Stomach (tissue), 9 donors: ENCODE measurements around the gene AMD1. TPM values are rescaled to one million over a fixed set of nuclear protein-coding genes. Genes with fewer than 3 reads are reported as not detected.

ENCODE experiments used
- DNase-seq, 2 donors: peaks; one replicate each; pipeline versions ENCODE4 v3.0.0 to v3.0.0-alpha.2; 2013 to 2019
- H3K27ac ChIP-seq, 5 donors: fragments of 200-600 bp in 4 of 5; sonication (generic) in 4 of 5; one replicate each; pipeline ENCODE4 v1.5.1; 2013 to 2019; ENCODE audit warnings: mild to moderate bottlenecking in 1 of 5, moderate library complexity in 1 of 5
- H3K27me3 ChIP-seq, 3 donors: fragments of 200-600 bp; sonication (generic); one replicate each; pipeline ENCODE4 v1.5.1; 2017 to 2019; ENCODE audit warnings: mixed run types in 1 of 3
- H3K36me3 ChIP-seq, 4 donors: fragments of 200-600 bp; sonication (generic); 1 replicate in 3 of 4; 2 replicates in 1 of 4; pipeline ENCODE4 v1.5.1; 2016 to 2019
- H3K4me1 ChIP-seq, 4 donors: fragments of 200-600 bp; sonication (generic); one replicate each; pipeline ENCODE4 v1.5.1; 2016 to 2019
- H3K4me3 ChIP-seq, 4 donors: fragments of 200-600 bp; sonication (generic) in 3 of 4; one replicate each; pipeline ENCODE4 v1.5.1; 2016 to 2019; ENCODE audit warnings: mild to moderate bottlenecking in 1 of 4
- H3K9me3 ChIP-seq, 4 donors: fragments of 200-600 bp; sonication (generic); one replicate each; pipeline ENCODE4 v1.5.1; 2016 to 2019
- EP300 ChIP-seq: sonication (generic); formaldehyde crosslinking; IDR thresholded peaks from one replicate; pipeline ENCODE4 v1.6.1; 2017; ENCODE audit warnings: antibody characterized with exemption
- POLR2A ChIP-seq, 4 donors: fragments of 450-650 bp; IDR thresholded peaks; one replicate each; pipeline ENCODE4 v1.6.1; 2016; ENCODE audit warnings: antibody characterized with exemption in 4 of 4, control low read depth in 2 of 4, mild to moderate bottlenecking in 1 of 4, moderate library complexity in 1 of 4
- POLR2AphosphoS5 ChIP-seq, 3 donors: sonication (generic); formaldehyde crosslinking; IDR thresholded peaks; one replicate each; pipeline ENCODE4 v1.6.1; 2016; ENCODE audit warnings: antibody characterized with exemption in 3 of 3
- WGBS, 5 donors: extraction: QIAGEN DNeasy Blood & Tissue Kit in 3 of 5; methylation state at CpG; one replicate each; pipeline versions ENCODE4 v1.1.5 to v1.1.7; 2013 to 2018; 5-methylcytosine and 5-hydroxymethylcytosine counted together
- intact Hi-C: fragments of 100-400 bp; cut with DNase I; formaldehyde crosslinking; loops from one replicate; pipeline ENCODE4 v1.15.1; 2023; ENCODE audit warnings: low total_unique reads
- polyA plus RNA-seq, 3 donors: library from polyadenylated mRNA; stranded (reverse); fragments of 200-250 nt; gene quantifications; one replicate each; pipeline ENCODE4 v1.2.3, GENCODE V29; 2013
- total RNA-seq, 5 donors: library from RNA; depleted of rRNA; stranded (reverse); fragments of >200 nt; gene quantifications; one replicate each; pipeline versions ENCODE4 v1.1.0 to v1.2.3, GENCODE V29; 2014 to 2016
- TF ChIP-seq, protein P1 (sequence below), 7 experiments: fragments of 450-650 bp in 4 of 7; fragments of 200-600 bp in 3 of 7; sonication (generic) in 3 of 7; IDR thresholded peaks; one replicate each; pipeline ENCODE4 v1.5.1; 2016 to 2019; ENCODE audit warnings: antibody characterized with exemption in 7 of 7, control low read depth in 2 of 7, mild to moderate bottlenecking in 1 of 7
- donor health status: healthy with polysubstance abuse.
- donor health status: Bipolar disorder and iron deficiency.
- donor health status: healthy.

Gene AMD1
- total and polyA plus RNA-seq, 8 donors, result 8.4 to 179 (median 50.4) TPM

DNA sequence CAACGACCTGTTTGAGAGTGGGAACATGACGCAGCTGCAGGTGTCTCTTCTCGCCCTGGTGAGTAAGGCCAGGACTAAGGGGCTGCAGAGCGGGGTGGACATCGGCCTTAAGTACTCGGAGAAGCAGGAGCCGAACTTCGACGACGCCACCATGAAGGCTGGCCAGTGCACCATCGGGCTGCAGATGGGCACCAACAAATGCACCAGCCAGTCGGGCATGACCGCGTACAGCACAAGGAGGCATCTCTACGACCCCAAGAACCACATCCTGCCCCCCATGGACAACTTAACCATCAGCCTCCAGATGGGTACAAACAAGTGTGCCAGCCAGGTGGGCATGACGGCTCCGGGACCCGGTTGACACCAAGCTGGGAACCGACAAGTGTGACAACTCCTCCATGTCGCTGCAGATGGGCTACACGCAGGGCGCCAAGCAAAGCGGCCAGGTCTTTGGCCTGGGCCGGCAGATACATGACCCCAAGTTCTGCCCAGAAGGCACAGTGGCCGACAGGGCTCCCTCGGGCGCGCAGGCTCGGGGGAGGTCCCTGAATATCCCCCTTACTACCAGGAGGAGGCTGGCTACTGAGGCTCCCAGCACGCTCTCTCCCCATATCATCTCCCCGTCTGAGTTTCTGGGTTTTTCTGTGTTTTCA lies 15.9 kb upstream of the AMD1 start:
- no peaks in the 10 kb centered on the region for H3K9me3 ChIP-seq
- H3K4me1 ChIP-seq, result no peaks in the 10 kb centered on the region
- 91 to 96% (median 95%) methylated on average over 22 to 31 of the region's 31 CpGs for WGBS, 5 donors
- no peaks in the 10 kb centered on the region for H3K27me3 ChIP-seq
- TF ChIP-seq, protein P1, sequence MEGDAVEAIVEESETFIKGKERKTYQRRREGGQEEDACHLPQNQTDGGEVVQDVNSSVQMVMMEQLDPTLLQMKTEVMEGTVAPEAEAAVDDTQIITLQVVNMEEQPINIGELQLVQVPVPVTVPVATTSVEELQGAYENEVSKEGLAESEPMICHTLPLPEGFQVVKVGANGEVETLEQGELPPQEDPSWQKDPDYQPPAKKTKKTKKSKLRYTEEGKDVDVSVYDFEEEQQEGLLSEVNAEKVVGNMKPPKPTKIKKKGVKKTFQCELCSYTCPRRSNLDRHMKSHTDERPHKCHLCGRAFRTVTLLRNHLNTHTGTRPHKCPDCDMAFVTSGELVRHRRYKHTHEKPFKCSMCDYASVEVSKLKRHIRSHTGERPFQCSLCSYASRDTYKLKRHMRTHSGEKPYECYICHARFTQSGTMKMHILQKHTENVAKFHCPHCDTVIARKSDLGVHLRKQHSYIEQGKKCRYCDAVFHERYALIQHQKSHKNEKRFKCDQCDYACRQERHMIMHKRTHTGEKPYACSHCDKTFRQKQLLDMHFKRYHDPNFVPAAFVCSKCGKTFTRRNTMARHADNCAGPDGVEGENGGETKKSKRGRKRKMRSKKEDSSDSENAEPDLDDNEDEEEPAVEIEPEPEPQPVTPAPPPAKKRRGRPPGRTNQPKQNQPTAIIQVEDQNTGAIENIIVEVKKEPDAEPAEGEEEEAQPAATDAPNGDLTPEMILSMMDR (IDR thresholded peaks at IDR 0.05), result no peak
- TF ChIP-seq POLR2A (IDR thresholded peaks at IDR 0.05), result no peak
- TF ChIP-seq POLR2AphosphoS5 (IDR thresholded peaks at IDR 0.05), result no peak
- TF ChIP-seq EP300, result no peak
- peak overlapping the region in 1 of 5 donors; percentile 51 for H3K27ac ChIP-seq
- intact Hi-C loops, result no loop called here
- no peak for DNase-seq
- H3K4me3 ChIP-seq, result no peak overlapping the region
- no peaks in the 10 kb centered on the region for H3K36me3 ChIP-seq

DNA sequence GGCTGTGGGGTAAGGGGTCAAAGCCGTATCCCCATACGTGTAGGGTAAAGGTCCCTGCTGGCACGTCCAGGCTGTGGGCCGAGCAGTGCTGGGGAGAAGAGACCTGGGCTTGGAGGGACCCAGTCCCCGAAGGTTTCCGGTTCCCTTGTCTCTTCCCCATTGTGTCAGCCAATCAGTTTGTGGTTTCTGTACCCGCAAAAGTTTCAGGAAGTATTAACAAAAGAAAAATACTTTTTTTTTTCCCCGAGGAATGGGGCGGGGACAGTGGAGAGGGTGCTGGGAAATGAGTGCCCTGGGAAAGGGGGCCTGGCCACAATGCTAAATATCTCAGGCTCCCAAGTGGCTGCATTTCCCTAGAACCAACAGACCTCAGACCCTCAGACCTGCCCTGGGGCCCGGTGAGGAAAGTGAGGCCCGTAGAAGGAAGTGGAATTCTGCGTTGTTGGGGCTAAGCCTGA lies 15.2 kb upstream of the AMD1 start:
- 64 to 84% (median 75%) methylated on average over 12 of the region's 12 CpGs for WGBS, 5 donors
- intact Hi-C loops, result no loop called here
- Histone ChIP-seq H3K27me3 (no peaks in the 10 kb centered on the region), H3K4me3 (no peak overlapping the region), H3K36me3 (no peaks in the 10 kb centered on the region), H3K4me1 (no peaks in the 10 kb centered on the region), H3K27ac (peak overlapping the region in 2 of 5 donors; percentile 34 to 51), H3K9me3 (no peaks in the 10 kb centered on the region)
- no peak for DNase-seq
- TF ChIP-seq, protein P1 (IDR thresholded peaks at IDR 0.05), result no peak
- TF ChIP-seq POLR2AphosphoS5 (IDR thresholded peaks at IDR 0.05) (no peak), EP300 (no peak), POLR2A (IDR thresholded peaks at IDR 0.05) (no peak)

DNA sequence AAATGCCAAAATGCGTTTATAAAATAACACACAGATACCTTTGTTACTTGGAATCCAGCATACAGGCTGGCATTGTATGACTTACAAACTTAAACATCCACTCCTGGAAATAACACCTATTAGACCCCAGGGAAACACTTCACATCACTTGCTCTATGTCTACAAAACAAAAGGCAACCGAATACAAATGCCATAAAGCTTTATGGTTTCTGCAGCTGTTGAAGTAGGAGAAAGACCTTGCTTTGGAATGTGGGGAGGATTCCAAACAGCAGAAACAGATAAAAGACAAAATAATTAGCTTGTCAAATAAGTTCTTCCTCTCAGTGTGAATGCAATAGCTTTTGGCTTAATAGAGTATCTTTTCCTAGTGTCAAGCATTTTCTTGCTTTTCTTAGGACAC lies 9.8 kb upstream of the AMD1 start:
- no peaks in the 10 kb centered on the region for H3K36me3 ChIP-seq
- no peaks in the 10 kb centered on the region for H3K9me3 ChIP-seq
- TF ChIP-seq POLR2A (IDR thresholded peaks at IDR 0.05) (no peak), POLR2AphosphoS5 (IDR thresholded peaks at IDR 0.05) (no peak), EP300 (no peak)
- TF ChIP-seq, protein P1 (IDR thresholded peaks at IDR 0.05), result no peak
- WGBS, 5 donors, result 43 to 55% (median 48%) methylated on average over 2 of the region's 2 CpGs
- intact Hi-C loops, result no loop called here
- DNase-seq, result no peak
- no peak overlapping the region for H3K4me3 ChIP-seq
- H3K27ac ChIP-seq, result no peak overlapping the region
- H3K4me1 ChIP-seq, result no peaks in the 10 kb centered on the region
- H3K27me3 ChIP-seq, result no peaks in the 10 kb centered on the region

DNA sequence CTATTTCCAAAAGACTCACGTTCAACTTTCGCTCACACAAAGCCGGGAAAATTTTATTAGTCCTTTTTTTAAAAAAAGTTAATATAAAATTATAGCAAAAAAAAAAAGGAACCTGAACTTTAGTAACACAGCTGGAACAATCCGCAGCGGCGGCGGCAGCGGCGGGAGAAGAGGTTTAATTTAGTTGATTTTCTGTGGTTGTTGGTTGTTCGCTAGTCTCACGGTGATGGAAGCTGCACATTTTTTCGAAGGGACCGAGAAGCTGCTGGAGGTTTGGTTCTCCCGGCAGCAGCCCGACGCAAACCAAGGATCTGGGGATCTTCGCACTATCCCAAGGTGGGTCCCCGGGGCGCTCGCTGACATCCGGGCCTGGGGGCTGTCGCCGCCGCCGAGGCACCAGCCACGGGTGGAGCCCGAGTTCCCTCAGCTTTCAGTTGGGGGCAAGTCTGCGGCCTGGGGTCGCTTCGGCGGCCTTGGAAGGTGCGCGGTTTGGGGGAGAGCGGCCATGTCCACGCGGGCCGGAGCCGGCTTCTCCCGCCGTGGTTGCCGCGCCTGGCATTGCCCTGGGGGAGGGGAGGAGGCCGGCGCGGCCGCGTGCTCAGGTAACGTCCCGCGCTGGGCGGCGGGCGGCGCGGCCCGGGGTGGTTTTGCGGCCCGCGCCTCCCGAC lies 429 bp downstream of the AMD1 start:
- peaks cover 27 to 45% (median 36%) of the 10 kb centered on the region in 4 donors for H3K4me1 ChIP-seq
- no peaks in the 10 kb centered on the region for H3K9me3 ChIP-seq
- no peaks in the 10 kb centered on the region for H3K27me3 ChIP-seq
- DNase-seq, result peak; percentile 68 to 81
- H3K27ac ChIP-seq, result peak overlapping the region; percentile 92 to 98 (median 98)
- intact Hi-C loops, result loop anchor here (5.0 kb wide), 1 partner anchor 63 kb away; no protein-coding TSS in a partner anchor
- no peaks in the 10 kb centered on the region for H3K36me3 ChIP-seq
- H3K4me3 ChIP-seq, result peak overlapping the region; percentile 70 to 96 (median 90)
- peak in 1 of 3 donors; percentile 1 for TF ChIP-seq POLR2AphosphoS5 (IDR thresholded peaks at IDR 0.05)
- TF ChIP-seq, protein P1 (IDR thresholded peaks at IDR 0.05), result no peak
- WGBS, 5 donors, result 0 to 1% (median 0%) methylated on average over 26 to 60 of the region's 60 CpGs
